Suprapubic skin (tissue), 4 donors: ENCODE measurements around the gene NEK2. TPM values are rescaled to one million over a fixed set of nuclear protein-coding genes. Genes with fewer than 3 reads are reported as not detected.

ENCODE experiments used
- DNase-seq, 2 donors: peaks; one replicate each; pipeline ENCODE4 v3.0.0-alpha.2; 2019; ENCODE audit warnings: low spot score in 2 of 2
- H3K27ac ChIP-seq: fragments of 200-600 bp; sonication (generic); one replicate; pipeline ENCODE4 v1.5.1; 2019
- H3K27me3 ChIP-seq: fragments of 200-600 bp; sonication (generic); one replicate; pipeline ENCODE4 v1.5.1; 2019
- H3K36me3 ChIP-seq: fragments of 200-600 bp; sonication (generic); one replicate; pipeline ENCODE4 v1.5.1; 2019
- H3K4me1 ChIP-seq: fragments of 200-600 bp; sonication (generic); one replicate; pipeline ENCODE4 v1.5.1; 2019
- H3K4me3 ChIP-seq: fragments of 200-600 bp; sonication (generic); one replicate; pipeline ENCODE4 v1.5.1; 2019; ENCODE audit warnings: mild to moderate bottlenecking
- H3K9me3 ChIP-seq: fragments of 200-600 bp; sonication (generic); one replicate; pipeline ENCODE4 v1.5.1; 2019
- EP300 ChIP-seq: sonication (generic); formaldehyde crosslinking; IDR thresholded peaks from one replicate; pipeline ENCODE4 v1.6.1; 2017; ENCODE audit warnings: antibody characterized with exemption
- POLR2A ChIP-seq, 2 donors: fragments of 450-650 bp; IDR thresholded peaks; one replicate each; pipeline ENCODE4 v1.6.1; 2017; ENCODE audit warnings: antibody characterized with exemption in 2 of 2, mild to moderate bottlenecking in 2 of 2, moderate library complexity in 2 of 2
- POLR2AphosphoS5 ChIP-seq, 3 donors: sonication (generic); formaldehyde crosslinking; IDR thresholded peaks; one replicate each; pipeline ENCODE4 v1.6.1; 2017; ENCODE audit warnings: antibody characterized with exemption in 3 of 3
- WGBS: methylation state at CpG from one replicate; pipeline ENCODE4 v1.1.5; 2018; 5-methylcytosine and 5-hydroxymethylcytosine counted together
- total RNA-seq, 4 donors: library from RNA; depleted of rRNA; stranded (reverse); fragments of >200 nt; gene quantifications; one replicate each; pipeline ENCODE4 v1.1.0, GENCODE V29; 2016
- TF ChIP-seq, protein P1 (sequence below), 2 donors: fragments of 200-600 bp in 1 of 2; fragments of 450-650 bp in 1 of 2; sonication (generic) in 1 of 2; IDR thresholded peaks; one replicate each; pipeline ENCODE4 v1.5.1; 2016 to 2019; ENCODE audit warnings: antibody characterized with exemption in 2 of 2, mild to moderate bottlenecking in 1 of 2, moderate library complexity in 1 of 2

Gene NEK2
- total RNA-seq, 4 donors from 2014 or later: 3.2 to 11.8 (median 3.6) TPM; not detected in 1

DNA sequence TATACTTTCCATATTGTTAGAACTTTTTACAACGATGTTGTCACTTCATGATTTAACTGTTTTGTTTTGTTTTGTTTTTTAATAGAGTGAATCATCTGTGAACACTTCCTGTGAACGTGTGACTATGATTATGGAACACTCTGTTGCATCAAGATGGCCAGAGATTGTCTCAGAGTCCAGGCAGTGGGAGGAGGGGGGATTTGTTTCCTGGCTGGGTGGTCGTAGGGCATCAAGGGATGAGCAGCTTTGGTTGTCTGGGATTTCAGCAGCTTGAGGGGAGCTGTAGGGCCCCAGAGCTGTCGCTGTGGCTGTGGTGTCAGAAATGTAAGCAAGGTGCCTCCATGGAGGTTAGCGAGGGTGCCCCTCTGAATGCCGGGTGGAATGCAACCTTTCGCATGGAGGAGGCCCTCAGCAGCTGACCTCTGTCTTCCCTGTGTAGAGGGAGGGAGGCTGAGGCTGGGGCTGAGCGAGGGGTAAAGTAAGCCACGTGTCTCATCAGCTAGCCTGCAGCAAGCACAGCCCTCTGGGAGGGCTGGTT, 21.4 kb downstream of the NEK2 start:
- Histone ChIP-seq H3K27me3 (no peaks in the 10 kb centered on the region), H3K27ac (no peak overlapping the region), H3K36me3 (no peaks in the 10 kb centered on the region), H3K4me1 (peaks cover 5% of the 10 kb centered on the region), H3K4me3 (no peak overlapping the region), H3K9me3 (no peaks in the 10 kb centered on the region)
- WGBS: 74% methylated on average over 9 of the region's 9 CpGs
- no peak for DNase-seq
- TF ChIP-seq, protein P1, sequence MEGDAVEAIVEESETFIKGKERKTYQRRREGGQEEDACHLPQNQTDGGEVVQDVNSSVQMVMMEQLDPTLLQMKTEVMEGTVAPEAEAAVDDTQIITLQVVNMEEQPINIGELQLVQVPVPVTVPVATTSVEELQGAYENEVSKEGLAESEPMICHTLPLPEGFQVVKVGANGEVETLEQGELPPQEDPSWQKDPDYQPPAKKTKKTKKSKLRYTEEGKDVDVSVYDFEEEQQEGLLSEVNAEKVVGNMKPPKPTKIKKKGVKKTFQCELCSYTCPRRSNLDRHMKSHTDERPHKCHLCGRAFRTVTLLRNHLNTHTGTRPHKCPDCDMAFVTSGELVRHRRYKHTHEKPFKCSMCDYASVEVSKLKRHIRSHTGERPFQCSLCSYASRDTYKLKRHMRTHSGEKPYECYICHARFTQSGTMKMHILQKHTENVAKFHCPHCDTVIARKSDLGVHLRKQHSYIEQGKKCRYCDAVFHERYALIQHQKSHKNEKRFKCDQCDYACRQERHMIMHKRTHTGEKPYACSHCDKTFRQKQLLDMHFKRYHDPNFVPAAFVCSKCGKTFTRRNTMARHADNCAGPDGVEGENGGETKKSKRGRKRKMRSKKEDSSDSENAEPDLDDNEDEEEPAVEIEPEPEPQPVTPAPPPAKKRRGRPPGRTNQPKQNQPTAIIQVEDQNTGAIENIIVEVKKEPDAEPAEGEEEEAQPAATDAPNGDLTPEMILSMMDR (IDR thresholded peaks at IDR 0.05): no peak
- TF ChIP-seq EP300 (no peak), POLR2A (IDR thresholded peaks at IDR 0.05) (no peak), POLR2AphosphoS5 (IDR thresholded peaks at IDR 0.05) (no peak)

DNA sequence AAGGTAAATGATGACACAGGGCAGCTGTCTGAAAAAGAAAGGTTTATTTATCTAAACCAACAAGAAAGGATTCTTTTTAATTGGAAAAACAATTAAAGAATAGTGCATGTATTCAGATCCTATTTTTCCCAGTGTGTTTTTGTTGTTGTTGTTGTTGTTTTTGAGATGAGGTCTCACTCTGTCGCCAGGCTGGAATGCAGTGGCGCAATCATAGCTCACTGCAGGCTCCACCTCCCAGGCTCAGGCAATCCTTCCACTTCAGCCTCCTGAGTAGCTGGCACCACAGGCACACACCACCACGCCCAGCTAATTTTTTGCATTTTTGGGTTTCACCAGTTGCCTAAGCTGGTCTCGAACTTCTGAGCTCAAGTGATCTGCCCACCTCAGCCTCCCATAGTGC, 22.1 kb downstream of the NEK2 start:
- Histone ChIP-seq H3K4me3 (no peak overlapping the region), H3K27ac (no peak overlapping the region), H3K27me3 (no peaks in the 10 kb centered on the region), H3K36me3 (no peaks in the 10 kb centered on the region), H3K9me3 (no peaks in the 10 kb centered on the region), H3K4me1 (peaks cover 5% of the 10 kb centered on the region)
- no peak for TF ChIP-seq POLR2AphosphoS5 (IDR thresholded peaks at IDR 0.05)
- no peak for TF ChIP-seq POLR2A (IDR thresholded peaks at IDR 0.05)
- TF ChIP-seq, protein P1 (IDR thresholded peaks at IDR 0.05): no peak
- TF ChIP-seq EP300: no peak
- WGBS: 72% methylated on average over 4 of the region's 4 CpGs
- no peak for DNase-seq

GRCh38 chr1:211652371-211652770, 23.1 kb downstream of the NEK2 start:
- H3K9me3 ChIP-seq: no peaks in the 10 kb centered on the region
- peaks cover 5% of the 10 kb centered on the region for H3K4me1 ChIP-seq
- H3K36me3 ChIP-seq: no peaks in the 10 kb centered on the region
- DNase-seq: no peak
- 85% methylated on average over 6 of the region's 6 CpGs for WGBS
- H3K4me3 ChIP-seq: no peak overlapping the region
- H3K27ac ChIP-seq: no peak overlapping the region
- TF ChIP-seq, protein P1 (IDR thresholded peaks at IDR 0.05): no peak
- TF ChIP-seq POLR2A (IDR thresholded peaks at IDR 0.05) (no peak), POLR2AphosphoS5 (IDR thresholded peaks at IDR 0.05) (no peak), EP300 (no peak)
- no peaks in the 10 kb centered on the region for H3K27me3 ChIP-seq

- no peak for DNase-seq
These were observed 24.5 kb downstream of the NEK2 start for GRCh38 chr1:211650904-211651303.

More at GRCh38 chr1:211650904-211651303, 24.5 kb downstream of the NEK2 start:
- H3K27ac ChIP-seq: no peak overlapping the region
- H3K4me3 ChIP-seq: no peak overlapping the region
- H3K27me3 ChIP-seq: no peaks in the 10 kb centered on the region
- TF ChIP-seq, protein P1 (IDR thresholded peaks at IDR 0.05): no peak
- TF ChIP-seq EP300 (no peak), POLR2AphosphoS5 (IDR thresholded peaks at IDR 0.05) (no peak), POLR2A (IDR thresholded peaks at IDR 0.05) (no peak)
- no peaks in the 10 kb centered on the region for H3K36me3 ChIP-seq
- no peaks in the 10 kb centered on the region for H3K9me3 ChIP-seq
- peaks cover 5% of the 10 kb centered on the region for H3K4me1 ChIP-seq
- 88% methylated on average over 7 of the region's 7 CpGs for WGBS
